Gastrocnemius medialis (tissue), 4 donors: ENCODE measurements around the gene PRKN. TPM values are rescaled to one million over a fixed set of nuclear protein-coding genes. Genes with fewer than 3 reads are reported as not detected.

ENCODE experiments used
- ATAC-seq, 2 donors: fragments of 150-250 bp; one replicate each; pipeline ENCODE4 v1.9.1; 2016
- DNase-seq, 2 donors: peaks; one replicate each; pipeline ENCODE4 v3.0.0-alpha.2; 2019
- H3K27ac ChIP-seq, 4 donors: fragments of 200-600 bp; sonication (generic); 1 replicate in 1 of 4; 2 replicates in 3 of 4; pipeline ENCODE4 v1.5.1; 2016 to 2018; ENCODE audit warnings: mild to moderate bottlenecking in 2 of 4, moderate library complexity in 1 of 4
- H3K27me3 ChIP-seq, 3 donors: fragments of 200-600 bp; sonication (generic) in 2 of 3; 1 replicate in 1 of 3; 2 replicates in 2 of 3; pipeline versions ENCODE4 v1.5.1 to v1.6.0; 2016 to 2019; ENCODE audit warnings: mild to moderate bottlenecking in 1 of 3, moderate library complexity in 1 of 3
- H3K36me3 ChIP-seq, 2 donors: fragments of 200-600 bp; sonication (generic) in 1 of 2; one replicate each; pipeline ENCODE4 v1.5.1; 2017 to 2018
- H3K4me1 ChIP-seq, 2 donors: fragments of 200-600 bp; sonication (generic) in 1 of 2; one replicate each; pipeline ENCODE4 v1.5.1; 2016 to 2017; ENCODE audit warnings: mild to moderate bottlenecking in 2 of 2
- H3K4me3 ChIP-seq, 4 donors: fragments of 200-600 bp; sonication (generic) in 3 of 4; 1 replicate in 1 of 4; 2 replicates in 3 of 4; pipeline ENCODE4 v1.5.1; 2016 to 2019; ENCODE audit warnings: mild to moderate bottlenecking in 2 of 4
- H3K9me3 ChIP-seq, 3 donors: fragments of 200-600 bp; sonication (generic) in 2 of 3; 1 replicate in 1 of 3; 2 replicates in 2 of 3; pipeline ENCODE4 v1.5.1; 2016 to 2019
- CTCF ChIP-seq, 5 experiments: fragments of 450-650 bp in 3 of 5; fragments of 200-600 bp in 2 of 5; sonication (generic) in 2 of 5; IDR thresholded peaks in 4 of 5; conservative IDR thresholded peaks in 1 of 5; 1 replicate in 4 of 5; 2 replicates in 1 of 5; pipeline ENCODE4 v1.5.1; 2016 to 2019; ENCODE audit warnings: antibody characterized with exemption in 5 of 5, mild to moderate bottlenecking in 3 of 5, moderate library complexity in 3 of 5
- POLR2A ChIP-seq, 2 donors: fragments of 450-650 bp; IDR thresholded peaks; one replicate each; pipeline ENCODE4 v1.6.1; 2017; ENCODE audit warnings: antibody characterized with exemption in 2 of 2, mild to moderate bottlenecking in 2 of 2, moderate library complexity in 2 of 2
- in situ Hi-C, 4 donors: fragments of 200-750 bp; cut with MboI; loops; one replicate each; pipeline versions ENCODE4 v1.15.0 to v1.8.0; 2017; ENCODE audit warnings: low sequenced_read_pairs in 4 of 4
- intact Hi-C: fragments of 100-400 bp; cut with DNase I; formaldehyde crosslinking; loops from one replicate; pipeline ENCODE4 v1.15.1; 2023; ENCODE audit warnings: low total_unique reads
- total RNA-seq, 4 donors: library from RNA; depleted of rRNA; stranded (reverse); fragments of >200 nt; gene quantifications; one replicate each; pipeline versions ENCODE4 v1.1.0 to v1.2.3, GENCODE V29; 2016

The PRKN gene
- total RNA-seq, 4 donors from 2014 or later = 8.4 to 21.6 (median 13.7) TPM

DNA sequence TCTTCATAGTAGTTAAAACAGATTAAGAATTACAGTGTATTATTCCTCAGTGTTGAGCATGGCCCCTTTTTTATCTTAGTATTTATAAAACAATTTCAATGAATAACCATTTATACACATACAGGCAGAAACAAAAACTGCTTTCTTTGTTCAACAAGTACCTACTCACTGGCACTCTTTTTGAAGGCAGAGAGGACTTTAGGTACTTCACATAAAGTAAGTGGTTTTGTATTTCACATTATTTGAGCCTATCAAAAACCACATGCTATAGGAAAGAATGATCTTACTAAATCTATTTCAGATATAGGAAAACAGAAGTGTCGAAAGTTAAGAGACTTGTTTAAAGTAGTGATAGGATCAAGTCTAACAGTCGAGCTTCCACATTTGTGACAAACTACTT, 73.8 kb downstream of the PRKN start:
- intact Hi-C loops = no loop called here
- ATAC-seq = no peak

DNA sequence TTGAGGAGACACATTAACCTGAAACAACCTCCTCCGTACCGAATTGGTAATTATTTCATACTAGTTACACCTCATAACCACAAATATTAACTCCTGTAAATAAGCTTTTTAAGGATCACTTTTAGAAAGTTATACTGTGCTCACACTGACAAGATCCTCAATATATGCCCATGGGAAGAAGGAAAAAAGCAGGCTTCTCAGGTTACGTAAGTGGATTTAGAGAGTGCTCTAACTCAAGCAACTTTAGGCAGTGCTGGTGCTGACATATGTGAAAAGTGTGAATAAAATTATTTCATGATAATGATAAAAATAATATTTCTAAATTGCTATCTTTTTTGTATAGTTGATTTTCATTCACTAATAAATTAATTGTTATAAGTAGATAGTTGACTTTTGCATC, 76.1 kb downstream of the PRKN start:
- intact Hi-C loops (no loop called here), in situ Hi-C loops (no loop called here)
- ATAC-seq = no peak

More for the DNA sequence above, 73.8 kb downstream of the PRKN start:
- no peak for DNase-seq
- Histone ChIP-seq H3K9me3 (no peaks in the 10 kb centered on the region), H3K27me3 (no peaks in the 10 kb centered on the region), H3K36me3 (no peaks in the 10 kb centered on the region), H3K4me3 (no peak overlapping the region), H3K27ac (no peak overlapping the region), H3K4me1 (no peaks in the 10 kb centered on the region)
- in situ Hi-C loops = no loop called here
- TF ChIP-seq CTCF (IDR thresholded peaks at IDR 0.05 in 4 of 5, conservative IDR thresholded peaks at IDR 0.05 in 1 of 5) (no peak), POLR2A (IDR thresholded peaks at IDR 0.05) (no peak)

DNA sequence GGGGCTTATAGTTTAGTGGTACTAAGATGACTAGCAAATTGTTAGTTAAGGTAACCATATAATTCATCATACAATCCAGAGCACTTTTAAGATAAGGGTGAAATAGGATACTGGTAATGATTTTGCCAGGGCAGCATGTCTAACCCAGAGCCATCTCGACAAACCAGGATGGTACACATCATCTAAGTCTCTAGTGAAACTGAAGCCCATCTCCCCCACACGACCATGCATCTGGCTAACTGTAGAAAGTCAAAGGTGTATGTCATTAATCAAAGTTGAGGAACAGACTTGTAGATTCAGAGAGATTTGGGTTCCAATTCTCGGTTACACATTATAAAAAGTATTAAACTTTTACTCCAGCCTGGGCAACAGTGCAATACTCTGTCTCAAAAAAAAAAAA, 78.3 kb downstream of the PRKN start:
- Histone ChIP-seq H3K27me3 (no peaks in the 10 kb centered on the region), H3K9me3 (no peaks in the 10 kb centered on the region), H3K4me3 (no peak overlapping the region), H3K36me3 (no peaks in the 10 kb centered on the region), H3K4me1 (peaks cover 0 to 6% of the 10 kb centered on the region in 2 donors), H3K27ac (no peak overlapping the region)
- TF ChIP-seq CTCF (IDR thresholded peaks at IDR 0.05 in 4 of 5, conservative IDR thresholded peaks at IDR 0.05 in 1 of 5) (no peak), POLR2A (IDR thresholded peaks at IDR 0.05) (no peak)
- no peak for ATAC-seq
- intact Hi-C loops (no loop called here), in situ Hi-C loops (no loop called here)
- DNase-seq = no peak

More for the DNA sequence above, 76.1 kb downstream of the PRKN start:
- no peak for TF ChIP-seq CTCF (IDR thresholded peaks at IDR 0.05 in 4 of 5, conservative IDR thresholded peaks at IDR 0.05 in 1 of 5)
- no peak for TF ChIP-seq POLR2A (IDR thresholded peaks at IDR 0.05)
- no peak for DNase-seq
- Histone ChIP-seq H3K27me3 (no peaks in the 10 kb centered on the region), H3K36me3 (no peaks in the 10 kb centered on the region), H3K9me3 (no peaks in the 10 kb centered on the region), H3K4me3 (no peak overlapping the region), H3K27ac (no peak overlapping the region), H3K4me1 (no peaks in the 10 kb centered on the region)

- Histone ChIP-seq H3K4me1 (peaks cover 14 to 17% of the 10 kb centered on the region in 2 donors), H3K4me3 (no peak overlapping the region), H3K9me3 (no peaks in the 10 kb centered on the region), H3K36me3 (no peaks in the 10 kb centered on the region), H3K27me3 (no peaks in the 10 kb centered on the region), H3K27ac (peak overlapping the region in 3 of 4 donors; percentile 32 to 54 (median 44))
- intact Hi-C loops = no loop called here
- ATAC-seq (peak; percentile 23 to 61), DNase-seq (no peak)
- in situ Hi-C loops = no loop called here
- no peak for TF ChIP-seq CTCF (IDR thresholded peaks at IDR 0.05 in 4 of 5, conservative IDR thresholded peaks at IDR 0.05 in 1 of 5)
- no peak for TF ChIP-seq POLR2A (IDR thresholded peaks at IDR 0.05)
These were observed 83.4 kb downstream of the PRKN start for GRCh38 chr6:162644153-162644552.

DNA sequence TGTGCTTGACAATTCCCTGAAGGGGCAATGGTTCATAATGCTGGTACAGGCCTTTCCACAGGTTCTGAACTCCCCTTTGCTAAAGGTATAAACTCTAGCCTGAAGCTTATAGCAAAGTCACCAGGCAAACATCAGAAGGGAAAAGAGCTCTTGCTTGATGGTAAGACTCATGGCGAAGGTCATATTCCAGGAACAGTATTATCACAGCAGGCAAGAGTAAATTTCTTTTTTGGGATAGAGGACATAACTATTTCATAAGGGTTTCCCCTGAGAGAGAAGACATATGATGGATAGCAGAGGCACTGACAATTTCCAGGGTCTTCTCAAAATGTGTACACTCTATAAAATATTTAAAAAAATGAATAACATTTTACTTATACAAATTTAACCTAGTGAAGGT, 86.8 kb downstream of the PRKN start:
- no peak overlapping the region for H3K4me3 ChIP-seq
- in situ Hi-C loops = no loop called here
- DNase-seq = no peak
- H3K36me3 ChIP-seq = no peaks in the 10 kb centered on the region
- ATAC-seq = peak in 1 of 2 donors; percentile 19
- H3K27me3 ChIP-seq = no peaks in the 10 kb centered on the region
- H3K9me3 ChIP-seq = no peaks in the 10 kb centered on the region
- peaks cover 17 to 27% of the 10 kb centered on the region in 2 donors for H3K4me1 ChIP-seq
- intact Hi-C loops = no loop called here
- no peak for TF ChIP-seq CTCF (IDR thresholded peaks at IDR 0.05 in 4 of 5, conservative IDR thresholded peaks at IDR 0.05 in 1 of 5)
- TF ChIP-seq POLR2A (IDR thresholded peaks at IDR 0.05) = no peak
- H3K27ac ChIP-seq = peak overlapping the region in 2 of 4 donors; percentile 5 to 28
